AG10803 (cell line): ENCODE data around the gene FSTL4.

Experiments used
- DNase-seq: peaks from one replicate; pipeline ENCODE4 v3.0.0; 2010; ENCODE audit warnings: low read depth
- H3K4me3 ChIP-seq: 2 replicates; pipeline ENCODE4 v1.5.1; 2011; ENCODE audit warnings: mild to moderate bottlenecking, low read length, control low read depth
- CTCF ChIP-seq: conservative IDR thresholded peaks from 2 replicates; pipeline ENCODE4 v1.5.1; 2011; ENCODE audit warnings: mild to moderate bottlenecking, low read length, control low read depth, inconsistent platforms

Gene FSTL4

GRCh38 chr5:133354323-133355185, 257.8 kb downstream of the FSTL4 start:
- DNase-seq, result no peak
- H3K4me3 ChIP-seq, result no peak overlapping the region
- TF ChIP-seq CTCF, result no peak

GRCh38 chr5:133353741-133354140, 258.6 kb downstream of the FSTL4 start:
- DNase-seq, result no peak
- no peak overlapping the region for H3K4me3 ChIP-seq
- no peak for TF ChIP-seq CTCF

- no peak for TF ChIP-seq CTCF
Observed at GRCh38 chr5:133348406-133348805, 263.9 kb downstream of the FSTL4 start.

GRCh38 chr5:133347039-133347438, 265.3 kb downstream of the FSTL4 start:
- DNase-seq, result no peak
- no peak overlapping the region for H3K4me3 ChIP-seq
- no peak for TF ChIP-seq CTCF

More at GRCh38 chr5:133348406-133348805, 263.9 kb downstream of the FSTL4 start:
- no peak for DNase-seq
- no peak overlapping the region for H3K4me3 ChIP-seq

GRCh38 chr5:133344266-133344665, 268.1 kb downstream of the FSTL4 start:
- no peak overlapping the region for H3K4me3 ChIP-seq
- TF ChIP-seq CTCF, result no peak
- DNase-seq, result no peak

- DNase-seq, result no peak
- no peak for TF ChIP-seq CTCF
Observed at GRCh38 chr5:133343196-133343595, 269.1 kb downstream of the FSTL4 start.

More at GRCh38 chr5:133343196-133343595, 269.1 kb downstream of the FSTL4 start:
- H3K4me3 ChIP-seq, result no peak overlapping the region
